Liver (tissue), 9 donors: Measurements from ENCODE around the gene STRN. TPM values are rescaled to one million over a fixed set of nuclear protein-coding genes. Genes with fewer than 3 reads are reported as not detected.
A peak's percentile ranks its signal among the peaks of the same experiment; 100 is the strongest.
"Not testable (repeated sequence)": the region's sequence is repeated elsewhere in the genome, so short reads cannot be mapped to it uniquely, and the experiment has no call there.

Experiments
- DNase-seq: peaks from one replicate; pipeline ENCODE4 v3.0.0-alpha.2; 2017; ENCODE audit warnings: low spot score
- H3K27ac ChIP-seq, 2 donors: one replicate each; pipeline ENCODE4 v1.7.0; 2013; ENCODE audit warnings: inconsistent platforms in 2 of 2, low read length in 2 of 2, control low read depth in 1 of 2, low read depth in 1 of 2, mild to moderate bottlenecking in 1 of 2
- H3K27me3 ChIP-seq, 4 donors: one replicate each; pipeline versions ENCODE4 v1.6.1 to v1.7.0; 2013; ENCODE audit warnings: low read length in 3 of 4, inconsistent platforms in 1 of 4, mild to moderate bottlenecking in 1 of 4, moderate library complexity in 1 of 4; ENCODE audit not compliant: control insufficient read depth in 4 of 4, insufficient read depth in 4 of 4
- H3K36me3 ChIP-seq, 4 donors: one replicate each; pipeline versions ENCODE4 v1.6.1 to v1.7.0; 2013; ENCODE audit warnings: low read length in 3 of 4, mild to moderate bottlenecking in 3 of 4, low read depth in 1 of 4, moderate library complexity in 1 of 4; ENCODE audit not compliant: control insufficient read depth in 4 of 4, insufficient read depth in 3 of 4
- H3K4me1 ChIP-seq, 4 donors: one replicate each; pipeline versions ENCODE4 v1.6.1 to v1.7.0; 2013; ENCODE audit warnings: low read length in 3 of 4, mild to moderate bottlenecking in 3 of 4, moderate library complexity in 1 of 4; ENCODE audit not compliant: control insufficient read depth in 4 of 4, insufficient read depth in 4 of 4
- H3K4me3 ChIP-seq, 3 donors: one replicate each; pipeline versions ENCODE4 v1.6.1 to v1.7.0; 2013; ENCODE audit warnings: low read length in 3 of 3, control low read depth in 1 of 3, low read depth in 1 of 3, mild to moderate bottlenecking in 1 of 3
- H3K9ac ChIP-seq, 2 donors: one replicate each; pipeline ENCODE4 v1.7.0; 2013; ENCODE audit warnings: low read length in 2 of 2, mild to moderate bottlenecking in 2 of 2, moderate library complexity in 2 of 2, control low read depth in 1 of 2, low read depth in 1 of 2
- H3K9me3 ChIP-seq, 4 donors: one replicate each; pipeline versions ENCODE4 v1.6.1 to v1.7.0; 2013; ENCODE audit warnings: low read length in 3 of 4; ENCODE audit not compliant: control insufficient read depth in 4 of 4
- EGR1 ChIP-seq, 2 donors: IDR thresholded peaks; 2 replicates each; pipeline ENCODE4 v1.6.1; 2016 to 2018; ENCODE audit warnings: antibody characterized with exemption in 2 of 2, low read depth in 2 of 2
- HNF4A ChIP-seq, 2 donors: conservative IDR thresholded peaks; 2 replicates each; pipeline ENCODE4 v1.6.1; 2016; ENCODE audit warnings: antibody characterized with exemption in 2 of 2, mild to moderate bottlenecking in 2 of 2
- RAD21 ChIP-seq, 2 donors: IDR thresholded peaks; 2 replicates each; pipeline ENCODE4 v1.6.1; 2016; ENCODE audit warnings: antibody characterized with exemption in 2 of 2, mild to moderate bottlenecking in 2 of 2
- YY1 ChIP-seq: IDR thresholded peaks from 2 replicates; pipeline ENCODE4 v1.6.1; 2016; ENCODE audit warnings: antibody characterized with exemption, mild to moderate bottlenecking
- WGBS: extraction: QIAGEN DNeasy Blood & Tissue Kit; methylation state at CpG from one replicate; pipeline ENCODE4 v1.1.7; 2013; 5-methylcytosine and 5-hydroxymethylcytosine counted together
- polyA plus RNA-seq, 2 donors: library from polyadenylated mRNA; stranded (reverse) in 1 of 2; unstranded in 1 of 2; fragments of 200-250 nt in 1 of 2; fragments of >200 nt in 1 of 2; fragmentation: Nextera tagmentation in 1 of 2; extraction: Ambion mirVana in 1 of 2; gene quantifications; one replicate each; pipeline versions ENCODE4 v1.2.1 to v1.2.3, GENCODE V29; 2013 to 2015
- total RNA-seq, 2 donors: library from RNA; depleted of rRNA; stranded (reverse); fragments of >200 nt; gene quantifications; one replicate each; pipeline ENCODE4 v1.2.3, GENCODE V29; 2014
- TF ChIP-seq, protein P1 (sequence below): fragments of 150-350 bp; IDR thresholded peaks from 2 replicates; pipeline ENCODE4 v1.5.1; 2017; ENCODE audit warnings: improper control_type of control experiment, low read depth, low read length; ENCODE audit not compliant: missing input control
- TF ChIP-seq, protein P2 (sequence below): IDR thresholded peaks from 2 replicates; pipeline ENCODE4 v1.6.1; 2016; ENCODE audit warnings: antibody characterized with exemption
- TF ChIP-seq, protein P3 (sequence below): IDR thresholded peaks from 2 replicates; pipeline ENCODE4 v1.6.1; 2016; ENCODE audit warnings: antibody characterized with exemption
- donor health status: healthy.
- donor health status: healthy.
- donor health status: healthy.
- donor health status: healthy.
- donor health status: healthy.

The STRN gene
- total and polyA plus RNA-seq, 4 donors, result 2.5 to 11.9 (median 5.6) TPM

DNA sequence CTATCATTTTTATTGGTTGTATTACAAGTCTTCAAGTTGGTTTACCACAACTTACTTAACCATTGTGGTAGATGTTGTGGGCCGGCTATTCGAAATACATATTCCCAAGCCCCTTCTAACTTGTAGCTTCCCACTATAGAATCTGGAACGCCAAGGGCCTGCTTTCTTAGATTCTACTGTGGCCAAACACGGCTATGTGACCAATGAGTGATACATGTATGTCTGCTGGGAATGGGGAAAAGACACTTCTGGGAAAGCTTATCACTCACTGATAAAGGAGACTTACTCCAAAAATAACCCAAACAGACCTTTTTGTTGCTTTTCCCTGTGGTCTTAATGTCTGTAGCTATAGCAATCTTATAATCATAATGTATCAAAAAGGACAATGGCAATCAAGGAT lies 24.5 kb downstream of the STRN start:
- Histone ChIP-seq H3K9ac (no peak overlapping the region), H3K36me3 (peaks cover 0 to 4% (median 0%) of the 10 kb centered on the region in 4 donors), H3K27ac (no peak overlapping the region), H3K27me3 (no peaks in the 10 kb centered on the region), H3K4me3 (no peak overlapping the region), H3K4me1 (no peaks in the 10 kb centered on the region), H3K9me3 (no peaks in the 10 kb centered on the region)
- no peak for DNase-seq
- TF ChIP-seq, protein P1, sequence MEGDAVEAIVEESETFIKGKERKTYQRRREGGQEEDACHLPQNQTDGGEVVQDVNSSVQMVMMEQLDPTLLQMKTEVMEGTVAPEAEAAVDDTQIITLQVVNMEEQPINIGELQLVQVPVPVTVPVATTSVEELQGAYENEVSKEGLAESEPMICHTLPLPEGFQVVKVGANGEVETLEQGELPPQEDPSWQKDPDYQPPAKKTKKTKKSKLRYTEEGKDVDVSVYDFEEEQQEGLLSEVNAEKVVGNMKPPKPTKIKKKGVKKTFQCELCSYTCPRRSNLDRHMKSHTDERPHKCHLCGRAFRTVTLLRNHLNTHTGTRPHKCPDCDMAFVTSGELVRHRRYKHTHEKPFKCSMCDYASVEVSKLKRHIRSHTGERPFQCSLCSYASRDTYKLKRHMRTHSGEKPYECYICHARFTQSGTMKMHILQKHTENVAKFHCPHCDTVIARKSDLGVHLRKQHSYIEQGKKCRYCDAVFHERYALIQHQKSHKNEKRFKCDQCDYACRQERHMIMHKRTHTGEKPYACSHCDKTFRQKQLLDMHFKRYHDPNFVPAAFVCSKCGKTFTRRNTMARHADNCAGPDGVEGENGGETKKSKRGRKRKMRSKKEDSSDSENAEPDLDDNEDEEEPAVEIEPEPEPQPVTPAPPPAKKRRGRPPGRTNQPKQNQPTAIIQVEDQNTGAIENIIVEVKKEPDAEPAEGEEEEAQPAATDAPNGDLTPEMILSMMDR, result no peak
- TF ChIP-seq, protein P2, sequence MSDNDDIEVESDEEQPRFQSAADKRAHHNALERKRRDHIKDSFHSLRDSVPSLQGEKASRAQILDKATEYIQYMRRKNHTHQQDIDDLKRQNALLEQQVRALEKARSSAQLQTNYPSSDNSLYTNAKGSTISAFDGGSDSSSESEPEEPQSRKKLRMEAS, result no peak
- TF ChIP-seq HNF4A (conservative IDR thresholded peaks at IDR 0.05) (no peak), EGR1 (IDR thresholded peaks at IDR 0.05; ENCODE audit: low read depth in 2 of 2) (no peak), YY1 (no peak), RAD21 (IDR thresholded peaks at IDR 0.05) (no peak)
- TF ChIP-seq, protein P3, sequence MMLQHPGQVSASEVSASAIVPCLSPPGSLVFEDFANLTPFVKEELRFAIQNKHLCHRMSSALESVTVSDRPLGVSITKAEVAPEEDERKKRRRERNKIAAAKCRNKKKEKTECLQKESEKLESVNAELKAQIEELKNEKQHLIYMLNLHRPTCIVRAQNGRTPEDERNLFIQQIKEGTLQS, result no peak
- WGBS, result 91% methylated on average over 4 of the region's 4 CpGs

DNA sequence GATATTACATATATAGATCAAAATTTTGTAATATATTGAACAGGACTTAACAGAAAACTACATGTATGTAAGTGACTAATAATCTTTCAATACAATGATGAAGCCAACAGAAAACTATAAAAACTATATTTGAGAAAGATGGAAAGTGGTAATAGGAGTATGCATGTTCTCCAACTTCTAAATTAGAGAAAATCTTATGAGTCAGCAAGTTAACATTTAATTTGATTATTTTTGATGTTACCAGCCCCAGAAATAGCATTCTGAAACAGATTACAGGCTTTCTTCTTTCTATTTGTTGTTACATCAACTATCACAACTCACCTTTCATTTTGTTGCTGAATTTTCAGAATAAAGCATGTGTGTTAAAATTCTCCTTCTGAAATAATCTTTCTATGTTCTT lies 29.8 kb downstream of the STRN start:
- not testable (repeated sequence) for H3K27ac ChIP-seq, H3K36me3 ChIP-seq, DNase-seq, H3K9me3 ChIP-seq, H3K9ac ChIP-seq, H3K4me3 ChIP-seq, H3K27me3 ChIP-seq, H3K4me1 ChIP-seq

DNA sequence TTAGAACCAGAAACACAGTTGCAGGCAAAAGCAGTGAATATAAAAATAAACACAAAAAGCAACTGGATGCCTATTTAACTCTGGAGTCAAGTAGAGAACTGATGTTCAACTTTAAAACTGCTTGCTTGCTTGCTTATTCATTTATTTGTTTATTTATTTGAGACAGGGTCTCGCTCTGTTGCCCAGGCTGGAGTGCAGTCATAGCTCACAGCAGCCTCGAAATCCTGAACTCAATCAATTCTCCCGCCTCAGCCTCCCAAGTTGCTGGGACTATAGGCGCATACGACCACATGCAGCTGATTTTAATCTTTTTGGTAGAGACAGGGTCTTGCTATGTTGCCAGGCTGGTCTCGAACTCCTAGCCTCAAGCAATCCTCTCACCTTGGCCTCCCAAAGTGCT lies 34.6 kb downstream of the STRN start:
- H3K27me3 ChIP-seq, DNase-seq, H3K4me1 ChIP-seq, H3K36me3 ChIP-seq, H3K9ac ChIP-seq, H3K4me3 ChIP-seq, H3K27ac ChIP-seq, H3K9me3 ChIP-seq: not testable (repeated sequence)
- WGBS, result 98% methylated on average over 6 of the region's 6 CpGs

DNA sequence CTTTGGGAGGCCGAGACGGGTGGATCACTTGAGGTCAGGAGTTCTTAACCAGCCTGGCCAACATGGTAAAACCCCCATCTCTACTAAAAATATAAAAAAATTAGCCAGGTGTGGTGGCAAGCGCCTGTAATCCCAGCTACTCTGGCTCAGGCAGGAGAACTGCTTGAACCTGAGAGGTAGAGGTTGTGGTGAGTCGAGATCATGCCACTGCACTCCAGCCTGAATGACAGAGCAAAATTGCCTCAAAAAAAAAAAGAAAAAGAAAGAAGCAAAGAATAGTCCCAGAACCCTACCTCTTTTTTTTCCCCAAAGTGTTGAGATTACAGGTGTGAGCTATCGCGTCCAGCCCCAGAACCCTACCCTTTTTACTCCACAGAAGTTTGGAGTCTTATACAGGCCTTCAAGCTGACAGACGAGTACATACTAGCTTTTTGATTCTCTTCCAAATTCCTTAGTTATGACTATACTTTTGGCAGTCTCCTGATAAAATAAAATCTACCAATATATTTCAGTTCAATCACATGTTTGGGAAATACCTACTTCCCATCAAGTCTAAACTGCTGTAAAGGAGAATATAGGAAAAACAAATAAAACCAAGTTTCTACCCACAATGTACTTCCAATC lies 35.4 kb downstream of the STRN start:
- H3K27ac ChIP-seq, result not testable (repeated sequence)

DNA sequence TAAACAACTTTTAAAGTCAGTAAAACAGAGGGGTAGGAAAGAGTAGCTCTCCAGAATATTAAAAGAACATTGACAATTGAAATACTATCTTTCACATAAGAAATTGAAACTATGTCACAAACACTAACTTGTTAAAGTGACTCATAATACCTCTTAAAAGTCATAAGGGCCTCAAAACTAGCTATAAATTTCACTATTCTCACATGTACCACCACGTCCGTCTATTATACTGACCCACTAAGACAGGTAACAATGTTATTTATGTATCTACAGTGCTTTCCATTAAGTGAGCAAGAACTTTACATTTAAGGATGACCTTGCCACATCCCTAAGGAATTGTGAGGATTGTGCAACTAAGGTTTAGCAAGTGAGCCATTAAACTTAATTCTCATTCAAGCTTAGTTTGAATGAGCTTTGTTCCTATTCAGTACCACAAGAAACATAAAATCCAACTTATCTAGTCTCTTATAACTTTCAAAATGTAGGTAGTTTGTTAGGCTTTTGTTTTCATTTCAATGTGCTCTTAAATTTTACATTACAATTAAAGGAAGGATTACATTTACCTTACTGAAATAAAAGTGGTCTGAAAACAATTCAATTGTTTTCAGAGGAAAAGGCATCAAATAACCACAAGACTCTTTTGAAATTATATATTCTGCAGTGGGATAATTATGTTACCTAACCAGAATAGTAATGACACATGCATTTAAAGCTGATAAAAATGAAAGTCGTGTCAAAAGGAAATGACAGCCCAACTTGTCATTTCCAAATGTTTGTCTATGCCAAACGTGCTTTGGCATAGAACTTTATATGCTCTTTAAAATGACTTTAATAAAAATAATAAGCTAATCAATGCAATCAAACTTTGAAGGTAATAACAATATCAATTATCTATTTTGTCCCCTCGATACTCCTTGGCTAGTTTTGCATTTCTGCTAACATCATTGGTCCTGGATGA lies 39.9 kb downstream of the STRN start:
- not testable (repeated sequence) for H3K4me1 ChIP-seq, DNase-seq, H3K36me3 ChIP-seq, H3K27me3 ChIP-seq, H3K4me3 ChIP-seq, H3K27ac ChIP-seq, H3K9me3 ChIP-seq
- peak overlapping the region in 1 of 2 donors; percentile 39 for H3K9ac ChIP-seq
- WGBS, result 52% methylated on average over 5 of the region's 5 CpGs

More for the DNA sequence above, 35.4 kb downstream of the STRN start:
- not testable (repeated sequence) for H3K4me3 ChIP-seq, H3K36me3 ChIP-seq, H3K9ac ChIP-seq, H3K9me3 ChIP-seq, H3K4me1 ChIP-seq, DNase-seq, H3K27me3 ChIP-seq
- WGBS, result 76% methylated on average over 7 of the region's 7 CpGs

DNA sequence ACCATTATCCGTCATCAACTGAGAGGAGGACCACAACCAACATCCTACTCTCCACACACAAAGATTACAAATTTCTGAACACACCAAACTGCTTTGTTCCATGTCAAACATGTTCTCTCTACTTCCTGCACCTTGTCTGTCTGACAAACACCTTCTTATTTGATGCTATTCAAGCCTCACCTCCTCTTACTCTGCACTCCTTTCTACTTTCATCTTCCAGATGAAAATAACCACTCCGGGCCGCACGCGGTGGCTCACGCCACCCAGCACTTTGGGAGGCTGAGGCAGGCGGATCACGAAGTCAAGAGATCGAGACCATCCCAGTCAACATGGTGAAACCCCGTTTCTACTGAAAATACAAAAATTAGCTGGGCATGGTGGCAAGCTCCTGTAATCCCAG lies 43.7 kb downstream of the STRN start:
- H3K9me3 ChIP-seq, H3K9ac ChIP-seq, H3K27ac ChIP-seq, H3K4me1 ChIP-seq, DNase-seq, H3K4me3 ChIP-seq, H3K27me3 ChIP-seq, H3K36me3 ChIP-seq: not testable (repeated sequence)
- 98% methylated on average over 10 of the region's 10 CpGs for WGBS
